ENCODE data around the gene OPA3.
A peak's percentile ranks its signal among the peaks of the same experiment; 100 is the strongest.

DNA sequence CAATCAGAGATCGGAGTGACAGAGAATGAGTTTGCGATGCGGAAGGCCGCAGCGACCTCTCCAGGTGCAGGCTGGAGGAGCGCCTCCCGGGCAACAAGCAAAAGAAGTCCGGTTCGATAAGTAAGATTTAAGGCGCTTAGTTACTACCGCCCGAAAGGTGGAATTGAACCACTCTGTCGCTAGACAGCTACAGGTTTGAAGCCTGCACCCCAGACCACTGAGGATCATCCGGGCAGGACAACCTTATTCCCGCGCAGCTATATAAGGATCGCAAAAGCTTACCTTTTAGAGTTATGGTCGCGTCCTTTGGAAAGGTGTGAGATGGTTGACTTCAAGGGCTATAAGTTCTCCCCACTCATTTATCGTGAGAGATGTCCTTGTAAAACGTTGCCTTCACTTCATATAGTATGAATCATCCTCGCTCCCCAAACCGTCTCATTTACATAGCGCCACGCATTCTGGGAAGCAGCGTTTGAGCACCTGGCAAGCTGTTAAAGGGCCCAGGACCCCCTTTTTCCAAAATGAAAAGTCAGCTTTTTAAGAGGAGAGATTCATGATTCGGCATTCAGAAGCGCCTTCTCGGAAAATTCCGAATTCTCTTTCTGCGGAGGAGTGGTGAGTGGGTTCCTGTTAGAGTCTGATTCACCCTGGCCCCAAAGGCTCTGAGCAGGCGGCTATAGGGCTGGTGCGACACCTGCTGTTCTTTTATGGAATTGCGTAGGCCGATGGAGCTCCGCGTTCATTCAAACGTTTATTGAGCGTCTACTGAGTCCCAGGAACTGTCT, 106.0 kb downstream of the OPA3 start:
- TF ChIP-seq CTCF (IDR thresholded peaks at IDR 0.05) (peak; percentile 80 to 99 (median 98)), EP300 (IDR thresholded peaks at IDR 0.05) (no peak), POLR2A (IDR thresholded peaks at IDR 0.05) (no peak)

Measured in ovary (tissue), 3 donors.